ENCODE results near the gene ICE1.
"Not testable (repeated sequence)": the region's sequence is repeated elsewhere in the genome, so short reads cannot be mapped to it uniquely, and the experiment has no call there.

The ICE1 gene

GRCh38 chr5:5511904-5512416 lies 89.5 kb downstream of the ICE1 start:
- no peaks in the 10 kb centered on the region for H3K36me3 ChIP-seq (ENCODE audit: control insufficient read depth, insufficient read depth, low read length)
- H3K27me3 ChIP-seq (ENCODE audit: control insufficient read depth, insufficient read depth, low read length), result no peaks in the 10 kb centered on the region
- no peak overlapping the region for H3K4me3 ChIP-seq (ENCODE audit: low read length)
- no peak overlapping the region for H3K9ac ChIP-seq (ENCODE audit: low read length)
- H3K9me3 ChIP-seq (ENCODE audit: control insufficient read depth, low read length), result no peaks in the 10 kb centered on the region
- H3K4me1 ChIP-seq (ENCODE audit: control insufficient read depth, insufficient read depth, low read length), result no peaks in the 10 kb centered on the region

- no peak overlapping the region for H3K9ac ChIP-seq (ENCODE audit: low read length)
- no peaks in the 10 kb centered on the region for H3K9me3 ChIP-seq (ENCODE audit: control insufficient read depth, low read length)
- no peaks in the 10 kb centered on the region for H3K27me3 ChIP-seq (ENCODE audit: control insufficient read depth, insufficient read depth, low read length)
- H3K36me3 ChIP-seq (ENCODE audit: control insufficient read depth, insufficient read depth, low read length), result no peaks in the 10 kb centered on the region
- H3K4me3 ChIP-seq (ENCODE audit: low read length), result no peak overlapping the region
- no peaks in the 10 kb centered on the region for H3K4me1 ChIP-seq (ENCODE audit: control insufficient read depth, insufficient read depth, low read length)
Measured at GRCh38 chr5:5512543-5512942, 90.1 kb downstream of the ICE1 start.

- not testable (repeated sequence) for H3K4me3 ChIP-seq (ENCODE audit: low read length); H3K4me1 ChIP-seq (ENCODE audit: control insufficient read depth, insufficient read depth, low read length); H3K27me3 ChIP-seq (ENCODE audit: control insufficient read depth, insufficient read depth, low read length); H3K9ac ChIP-seq (ENCODE audit: low read length); H3K9me3 ChIP-seq (ENCODE audit: control insufficient read depth, low read length); H3K36me3 ChIP-seq (ENCODE audit: control insufficient read depth, insufficient read depth, low read length)
Measured at GRCh38 chr5:5520622-5521021, 98.1 kb downstream of the ICE1 start.

- no peak overlapping the region for H3K4me3 ChIP-seq (ENCODE audit: low read length)
- no peaks in the 10 kb centered on the region for H3K36me3 ChIP-seq (ENCODE audit: control insufficient read depth, insufficient read depth, low read length)
- no peaks in the 10 kb centered on the region for H3K27me3 ChIP-seq (ENCODE audit: control insufficient read depth, insufficient read depth, low read length)
- no peaks in the 10 kb centered on the region for H3K9me3 ChIP-seq (ENCODE audit: control insufficient read depth, low read length)
- H3K9ac ChIP-seq (ENCODE audit: low read length), result no peak overlapping the region
- H3K4me1 ChIP-seq (ENCODE audit: control insufficient read depth, insufficient read depth, low read length), result no peaks in the 10 kb centered on the region
Measured at GRCh38 chr5:5521029-5521428, 98.6 kb downstream of the ICE1 start.

DNA sequence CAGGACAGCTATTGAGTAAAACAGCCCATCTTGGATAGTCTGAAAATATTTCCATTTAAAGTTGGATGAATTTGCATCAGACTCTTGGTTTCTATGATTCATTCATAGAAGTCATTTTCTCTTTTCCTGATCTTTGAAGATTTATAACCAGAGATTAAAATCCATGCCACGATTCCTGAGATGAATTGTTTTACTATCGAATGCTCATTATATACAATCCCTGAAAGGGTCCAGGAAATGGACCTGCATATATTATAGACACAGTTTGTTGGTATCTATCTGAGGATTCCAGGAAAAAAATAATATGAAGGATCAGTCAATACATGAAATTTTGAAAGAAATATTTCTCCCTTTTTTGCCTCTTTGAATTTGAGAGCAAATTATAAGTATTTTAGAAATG lies 99.0 kb downstream of the ICE1 start:
- Histone ChIP-seq H3K27me3 (ENCODE audit: control insufficient read depth, insufficient read depth, low read length) (no peaks in the 10 kb centered on the region), H3K4me3 (ENCODE audit: low read length) (no peak overlapping the region), H3K9ac (ENCODE audit: low read length) (no peak overlapping the region), H3K9me3 (ENCODE audit: control insufficient read depth, low read length) (no peaks in the 10 kb centered on the region), H3K36me3 (ENCODE audit: control insufficient read depth, insufficient read depth, low read length) (no peaks in the 10 kb centered on the region), H3K4me1 (ENCODE audit: control insufficient read depth, insufficient read depth, low read length) (no peaks in the 10 kb centered on the region)

- Histone ChIP-seq H3K9me3 (ENCODE audit: control insufficient read depth, low read length) (no peaks in the 10 kb centered on the region), H3K27me3 (ENCODE audit: control insufficient read depth, insufficient read depth, low read length) (no peaks in the 10 kb centered on the region), H3K4me1 (ENCODE audit: control insufficient read depth, insufficient read depth, low read length) (no peaks in the 10 kb centered on the region), H3K36me3 (ENCODE audit: control insufficient read depth, insufficient read depth, low read length) (no peaks in the 10 kb centered on the region), H3K4me3 (ENCODE audit: low read length) (no peak overlapping the region), H3K9ac (ENCODE audit: low read length) (no peak overlapping the region)
Measured at GRCh38 chr5:5522336-5522735, 99.9 kb downstream of the ICE1 start.

- H3K27me3 ChIP-seq (ENCODE audit: control insufficient read depth, insufficient read depth, low read length), result no peaks in the 10 kb centered on the region
- no peak overlapping the region for H3K4me3 ChIP-seq (ENCODE audit: low read length)
- no peaks in the 10 kb centered on the region for H3K36me3 ChIP-seq (ENCODE audit: control insufficient read depth, insufficient read depth, low read length)
- H3K9ac ChIP-seq (ENCODE audit: low read length), result no peak overlapping the region
- H3K9me3 ChIP-seq (ENCODE audit: control insufficient read depth, low read length), result no peaks in the 10 kb centered on the region
- H3K4me1 ChIP-seq (ENCODE audit: control insufficient read depth, insufficient read depth, low read length), result no peaks in the 10 kb centered on the region
Measured at GRCh38 chr5:5523066-5523505, 100.6 kb downstream of the ICE1 start.

DNA sequence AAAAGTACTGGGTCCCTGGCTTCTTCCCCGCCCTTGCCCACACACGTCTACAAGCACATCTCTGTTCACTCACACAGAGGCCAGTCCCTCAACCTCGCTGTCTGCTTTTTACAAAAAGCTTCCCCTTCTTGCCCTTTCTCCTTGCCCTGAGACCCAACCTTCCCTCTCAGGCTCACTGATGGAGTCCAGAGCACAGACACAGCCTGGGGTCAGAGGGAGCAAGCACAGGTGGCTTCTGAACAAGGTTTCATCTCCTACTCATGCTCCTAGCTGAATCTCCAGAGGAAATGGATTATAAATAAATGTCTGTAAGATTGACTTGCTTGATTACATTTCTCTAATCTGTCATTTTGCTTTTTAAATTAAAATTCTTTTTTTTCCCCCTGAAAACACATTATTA lies 101.8 kb downstream of the ICE1 start:
- H3K27me3 ChIP-seq (ENCODE audit: control insufficient read depth, insufficient read depth, low read length), result no peaks in the 10 kb centered on the region

DNA sequence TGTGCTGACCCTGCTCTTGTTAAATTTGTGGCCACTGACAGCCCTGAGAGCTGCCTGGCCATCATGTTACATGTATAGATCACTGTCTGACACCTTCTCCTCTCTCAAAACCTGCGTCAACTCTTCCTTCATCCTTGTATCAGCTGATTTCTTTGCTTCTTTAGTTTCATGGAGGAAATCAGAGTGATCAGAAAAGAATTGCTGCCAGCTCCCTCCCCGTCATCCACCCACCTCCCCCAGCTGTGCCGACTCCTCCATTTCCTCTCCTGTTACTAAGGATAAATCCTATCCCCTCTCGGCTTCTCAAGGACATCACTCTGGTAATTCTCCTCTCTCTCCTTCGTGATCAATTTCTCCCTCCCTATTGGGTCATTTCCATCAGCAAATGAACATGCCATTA lies 108.9 kb downstream of the ICE1 start:
- Histone ChIP-seq H3K36me3 (ENCODE audit: control insufficient read depth, insufficient read depth, low read length) (no peaks in the 10 kb centered on the region), H3K4me3 (ENCODE audit: low read length) (no peak overlapping the region), H3K9me3 (ENCODE audit: control insufficient read depth, low read length) (no peaks in the 10 kb centered on the region), H3K4me1 (ENCODE audit: control insufficient read depth, insufficient read depth, low read length) (no peaks in the 10 kb centered on the region), H3K9ac (ENCODE audit: low read length) (no peak overlapping the region), H3K27me3 (ENCODE audit: control insufficient read depth, insufficient read depth, low read length) (no peaks in the 10 kb centered on the region)

More for the DNA sequence above, 101.8 kb downstream of the ICE1 start:
- H3K36me3 ChIP-seq (ENCODE audit: control insufficient read depth, insufficient read depth, low read length), result no peaks in the 10 kb centered on the region
- no peaks in the 10 kb centered on the region for H3K9me3 ChIP-seq (ENCODE audit: control insufficient read depth, low read length)
- H3K4me1 ChIP-seq (ENCODE audit: control insufficient read depth, insufficient read depth, low read length), result no peaks in the 10 kb centered on the region
- H3K4me3 ChIP-seq (ENCODE audit: low read length), result no peak overlapping the region
- H3K9ac ChIP-seq (ENCODE audit: low read length), result no peak overlapping the region

DNA sequence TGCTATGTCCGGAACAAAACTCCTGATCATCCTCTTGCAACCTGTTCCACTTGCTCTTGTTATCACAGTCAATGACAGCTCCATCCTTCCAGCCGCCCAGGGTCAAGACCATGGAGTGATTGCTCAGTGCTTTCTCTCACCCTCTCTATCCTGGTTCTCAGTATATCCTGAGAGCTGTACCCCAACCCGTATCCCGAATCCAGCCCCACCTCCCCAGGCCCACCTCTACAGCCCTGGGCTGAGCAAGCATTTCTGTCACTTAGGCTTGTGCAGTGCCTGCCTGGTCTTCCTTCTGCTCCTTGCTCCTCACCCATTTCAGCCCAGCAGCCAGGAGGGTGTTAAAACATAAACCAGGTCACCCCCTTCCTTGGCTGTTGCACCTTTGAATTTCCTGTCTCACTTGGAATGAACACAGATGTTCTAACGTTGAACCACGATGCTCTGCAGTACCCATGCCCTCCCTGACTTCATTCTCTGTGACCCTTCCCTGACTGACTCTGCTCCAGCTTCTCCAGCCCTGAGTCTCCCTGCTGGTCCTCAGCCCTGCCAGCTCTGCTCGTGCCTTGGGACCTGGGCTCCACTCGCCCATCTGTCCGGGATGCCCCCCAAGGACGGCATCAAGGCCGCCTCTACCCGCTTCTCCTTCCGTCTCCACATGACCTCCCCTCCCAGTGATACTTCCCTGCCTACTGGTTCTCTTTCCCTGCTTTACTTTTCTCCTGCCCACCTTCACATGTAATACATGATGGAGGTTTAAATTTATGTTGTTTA lies 110.0 kb downstream of the ICE1 start:
- H3K36me3 ChIP-seq (ENCODE audit: control insufficient read depth, insufficient read depth, low read length), result no peaks in the 10 kb centered on the region
- H3K4me1 ChIP-seq (ENCODE audit: control insufficient read depth, insufficient read depth, low read length), result no peaks in the 10 kb centered on the region
- no peak overlapping the region for H3K9ac ChIP-seq (ENCODE audit: low read length)
- H3K27me3 ChIP-seq (ENCODE audit: control insufficient read depth, insufficient read depth, low read length), result no peaks in the 10 kb centered on the region
- no peaks in the 10 kb centered on the region for H3K9me3 ChIP-seq (ENCODE audit: control insufficient read depth, low read length)
- H3K4me3 ChIP-seq (ENCODE audit: low read length), result no peak overlapping the region

DNA sequence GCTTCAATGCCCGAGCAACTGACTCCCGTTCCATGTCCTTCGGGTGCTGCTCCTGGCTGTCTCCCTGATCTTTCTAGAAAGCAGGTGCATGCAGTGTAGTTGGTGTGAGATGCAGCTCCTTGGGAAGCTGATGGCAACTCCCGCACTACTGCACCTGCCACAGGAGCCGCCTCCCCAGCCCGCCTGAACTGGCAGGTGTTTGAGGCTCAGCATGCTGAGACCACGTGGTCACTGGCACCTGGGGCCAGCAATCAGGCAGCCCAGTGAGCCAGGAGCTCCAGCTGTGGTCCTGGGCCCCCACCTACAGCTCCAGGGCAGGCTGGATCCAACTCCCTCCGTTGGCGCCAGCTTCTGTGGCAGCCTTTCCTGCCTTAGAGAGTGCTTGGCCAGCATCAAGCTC lies 111.5 kb downstream of the ICE1 start:
- H3K36me3 ChIP-seq (ENCODE audit: control insufficient read depth, insufficient read depth, low read length), result no peaks in the 10 kb centered on the region
- H3K27me3 ChIP-seq (ENCODE audit: control insufficient read depth, insufficient read depth, low read length), result no peaks in the 10 kb centered on the region
- H3K4me3 ChIP-seq (ENCODE audit: low read length), result no peak overlapping the region
- H3K9ac ChIP-seq (ENCODE audit: low read length), result no peak overlapping the region
- H3K4me1 ChIP-seq (ENCODE audit: control insufficient read depth, insufficient read depth, low read length), result no peaks in the 10 kb centered on the region
- H3K9me3 ChIP-seq (ENCODE audit: control insufficient read depth, low read length), result no peaks in the 10 kb centered on the region

GRCh38 chr5:5534333-5534732 lies 111.9 kb downstream of the ICE1 start:
- Histone ChIP-seq H3K9ac (ENCODE audit: low read length) (no peak overlapping the region), H3K4me1 (ENCODE audit: control insufficient read depth, insufficient read depth, low read length) (no peaks in the 10 kb centered on the region), H3K36me3 (ENCODE audit: control insufficient read depth, insufficient read depth, low read length) (no peaks in the 10 kb centered on the region), H3K9me3 (ENCODE audit: control insufficient read depth, low read length) (no peaks in the 10 kb centered on the region), H3K27me3 (ENCODE audit: control insufficient read depth, insufficient read depth, low read length) (no peaks in the 10 kb centered on the region), H3K4me3 (ENCODE audit: low read length) (no peak overlapping the region)
